Activated T-cell treated with anti-CD3 and anti-CD28 coated beads, Interleukin-2, amount 50 U/mL, for 48 hours (primary cell): ENCODE results near the gene PINLYP.
A peak's percentile ranks its signal among the peaks of the same experiment; 100 is the strongest.

ENCODE experiments used
- DNase-seq, 2 experiments: peaks; one replicate each; pipeline ENCODE4 v3.0.0-alpha.2; 2020

The PINLYP gene

GRCh38 chr19:43551399-43552197 is 24.0 kb upstream of the PINLYP start:
- no peak for DNase-seq

- DNase-seq: no peak
These were observed 23.5 kb upstream of the PINLYP start for GRCh38 chr19:43552198-43552450.

GRCh38 chr19:43552616-43553015 is 23.0 kb upstream of the PINLYP start:
- no peak for DNase-seq

- no peak for DNase-seq
These were observed 21.9 kb upstream of the PINLYP start for GRCh38 chr19:43553656-43554055.

- no peak for DNase-seq
These were observed 21.2 kb upstream of the PINLYP start for GRCh38 chr19:43554317-43554895.

GRCh38 chr19:43555185-43555770 is 20.3 kb upstream of the PINLYP start:
- DNase-seq: peak; percentile 88

GRCh38 chr19:43560687-43561086 is 14.9 kb upstream of the PINLYP start:
- DNase-seq: peak in 1 of 2 experiments; percentile 32

- DNase-seq: no peak
These were observed 14.2 kb upstream of the PINLYP start for GRCh38 chr19:43561139-43561970.

- DNase-seq: no peak
These were observed 13.3 kb upstream of the PINLYP start for GRCh38 chr19:43562226-43562697.

- peak; percentile 73 to 79 for DNase-seq
These were observed 12.8 kb upstream of the PINLYP start for GRCh38 chr19:43562698-43563241.

GRCh38 chr19:43563816-43564457 is 11.7 kb upstream of the PINLYP start:
- no peak for DNase-seq

- DNase-seq: no peak
These were observed 10.8 kb upstream of the PINLYP start for GRCh38 chr19:43564800-43565199.

- DNase-seq: no peak
These were observed 5.9 kb upstream of the PINLYP start for GRCh38 chr19:43569657-43570056.

- no peak for DNase-seq
These were observed 5.3 kb upstream of the PINLYP start for GRCh38 chr19:43570174-43570791.

- DNase-seq: no peak
These were observed 3.4 kb upstream of the PINLYP start for GRCh38 chr19:43572171-43572588.

GRCh38 chr19:43574424-43575155 is 1.0 kb upstream of the PINLYP start:
- DNase-seq: no peak

GRCh38 chr19:43575955-43576878 is 616 bp downstream of the PINLYP start:
- DNase-seq: no peak

- no peak for DNase-seq
These were observed 3.2 kb downstream of the PINLYP start for GRCh38 chr19:43578787-43579186.

- DNase-seq: no peak
These were observed 5.9 kb downstream of the PINLYP start for GRCh38 chr19:43581467-43581866.

- no peak for DNase-seq
These were observed 6.9 kb downstream of the PINLYP start for GRCh38 chr19:43582495-43582894.
